Astrocyte of the cerebellum (primary cell): Measurements from ENCODE around the gene CPOX.
A peak's percentile ranks its signal among the peaks of the same experiment; 100 is the strongest.

Source experiments
- DNase-seq: peaks from one replicate; pipeline ENCODE4 v3.0.0-alpha.2; 2011; ENCODE audit warnings: low read depth
- H3K4me3 ChIP-seq: 2 replicates; pipeline ENCODE4 v1.5.1; 2011; ENCODE audit warnings: mild to moderate bottlenecking, low read depth, low read length, moderate library complexity
- in situ Hi-C: cut with HindIII; loops from 2 replicates; pipeline ENCODE4 v1.10.0; 2017; ENCODE audit warnings: low sequenced_read_pairs
- TF ChIP-seq, protein P1 (sequence below): IDR thresholded peaks from 2 replicates; pipeline ENCODE4 v1.5.1; 2012; ENCODE audit warnings: low read length, low read depth, moderate library complexity, mild to moderate bottlenecking; ENCODE audit errors: missing control alignments

CPOX gene

DNA sequence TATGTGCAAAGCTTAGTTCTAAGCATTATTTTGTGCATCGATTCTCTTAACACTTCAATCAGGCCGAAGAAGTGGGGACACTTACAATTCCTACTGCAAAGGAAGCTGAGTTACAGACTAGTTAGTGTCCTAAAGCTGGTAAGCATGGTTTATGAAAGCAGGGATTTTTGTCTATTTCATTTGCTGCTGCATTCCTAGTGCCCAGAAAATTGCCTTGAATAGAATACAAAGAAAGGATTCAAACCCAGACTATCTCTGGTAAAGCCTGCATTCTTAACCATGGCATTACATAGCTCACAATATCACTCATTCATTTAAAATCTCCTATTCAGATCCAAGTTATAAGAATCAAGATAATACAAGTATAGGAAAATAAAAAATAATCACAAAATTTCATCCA, 24.4 kb upstream of the CPOX start:
- no peak overlapping the region for H3K4me3 ChIP-seq
- TF ChIP-seq, protein P1, sequence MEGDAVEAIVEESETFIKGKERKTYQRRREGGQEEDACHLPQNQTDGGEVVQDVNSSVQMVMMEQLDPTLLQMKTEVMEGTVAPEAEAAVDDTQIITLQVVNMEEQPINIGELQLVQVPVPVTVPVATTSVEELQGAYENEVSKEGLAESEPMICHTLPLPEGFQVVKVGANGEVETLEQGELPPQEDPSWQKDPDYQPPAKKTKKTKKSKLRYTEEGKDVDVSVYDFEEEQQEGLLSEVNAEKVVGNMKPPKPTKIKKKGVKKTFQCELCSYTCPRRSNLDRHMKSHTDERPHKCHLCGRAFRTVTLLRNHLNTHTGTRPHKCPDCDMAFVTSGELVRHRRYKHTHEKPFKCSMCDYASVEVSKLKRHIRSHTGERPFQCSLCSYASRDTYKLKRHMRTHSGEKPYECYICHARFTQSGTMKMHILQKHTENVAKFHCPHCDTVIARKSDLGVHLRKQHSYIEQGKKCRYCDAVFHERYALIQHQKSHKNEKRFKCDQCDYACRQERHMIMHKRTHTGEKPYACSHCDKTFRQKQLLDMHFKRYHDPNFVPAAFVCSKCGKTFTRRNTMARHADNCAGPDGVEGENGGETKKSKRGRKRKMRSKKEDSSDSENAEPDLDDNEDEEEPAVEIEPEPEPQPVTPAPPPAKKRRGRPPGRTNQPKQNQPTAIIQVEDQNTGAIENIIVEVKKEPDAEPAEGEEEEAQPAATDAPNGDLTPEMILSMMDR: no peak
- in situ Hi-C loops: loop anchor here (25.0 kb wide), 2 partner anchors 169 to 394 kb away; no protein-coding TSS in a partner anchor
- DNase-seq: no peak

DNA sequence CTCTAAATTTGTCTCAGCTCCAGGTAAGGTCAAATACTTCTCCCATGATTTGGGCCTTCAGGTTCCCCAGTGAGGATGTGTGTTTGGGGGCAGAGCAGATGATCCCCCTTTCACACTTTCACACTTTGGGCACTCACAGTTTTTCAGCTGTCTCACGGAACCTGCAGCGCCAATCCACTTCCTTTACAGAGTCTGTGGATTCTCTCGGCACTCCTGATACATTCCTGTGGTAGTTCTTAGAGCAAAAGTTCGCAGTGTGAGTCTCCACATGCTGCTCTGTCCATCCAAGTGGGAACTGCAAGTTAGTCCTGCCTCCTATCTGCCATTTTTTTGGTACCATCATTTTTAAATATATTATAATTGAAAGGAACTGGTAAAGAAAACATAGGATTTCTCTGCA, 20.2 kb upstream of the CPOX start:
- DNase-seq: peak; percentile 13
- in situ Hi-C loops: loop anchor here (25.0 kb wide), 2 partner anchors 174 to 399 kb away; no protein-coding TSS in a partner anchor
- TF ChIP-seq, protein P1: no peak
- no peak overlapping the region for H3K4me3 ChIP-seq

DNA sequence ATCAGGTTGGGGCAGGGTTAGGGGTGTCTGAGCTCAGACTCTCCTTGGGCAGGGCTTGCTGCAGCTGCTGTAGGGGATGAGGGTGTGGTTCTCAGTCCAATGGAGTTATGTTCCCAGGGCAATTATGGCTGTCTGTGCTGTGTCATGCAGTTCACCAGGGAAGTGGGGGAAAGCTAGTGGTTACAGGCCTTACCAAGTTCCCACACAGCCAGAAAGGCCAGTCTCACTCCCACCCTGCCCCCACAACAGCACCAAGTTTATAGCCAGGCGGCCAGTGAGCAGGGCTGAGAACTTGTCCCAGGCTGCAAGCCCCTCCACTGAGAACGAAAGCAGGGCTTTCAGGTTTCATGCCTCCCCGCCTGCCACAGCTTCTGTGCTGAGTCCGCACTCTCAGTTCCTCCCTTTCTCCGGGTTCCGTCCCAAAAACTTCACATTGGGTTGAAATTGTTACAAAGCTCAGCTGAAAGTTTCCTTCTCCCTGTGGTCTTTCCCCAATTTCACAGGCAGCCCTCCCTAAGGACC, 19.6 kb upstream of the CPOX start:
- in situ Hi-C loops: loop anchor here (25.0 kb wide), 2 partner anchors 174 to 399 kb away; no protein-coding TSS in a partner anchor
- TF ChIP-seq, protein P1: no peak
- H3K4me3 ChIP-seq: no peak overlapping the region
- DNase-seq: no peak

DNA sequence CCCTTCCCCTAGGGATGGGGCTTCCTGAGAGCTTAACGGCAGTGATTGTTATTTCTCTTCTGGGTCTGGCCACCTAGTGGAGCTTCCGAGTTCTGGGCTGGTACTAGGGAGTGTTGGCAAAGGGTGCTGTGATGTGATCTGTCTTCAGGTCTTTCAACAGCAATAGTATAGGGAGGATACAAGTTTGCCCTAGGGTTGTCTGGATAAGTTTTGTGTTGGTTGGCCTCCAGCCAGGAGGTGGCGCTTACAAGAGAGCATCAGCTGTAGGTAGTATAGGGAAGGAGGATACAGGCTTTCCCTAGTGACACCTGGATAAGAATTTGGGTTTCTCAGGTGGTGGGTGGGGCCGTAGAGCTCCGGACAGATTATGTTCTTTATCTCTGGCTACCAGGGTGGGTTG, 19.2 kb upstream of the CPOX start:
- in situ Hi-C loops: loop anchor here (25.0 kb wide), 2 partner anchors 175 to 400 kb away; no protein-coding TSS in a partner anchor
- no peak overlapping the region for H3K4me3 ChIP-seq
- TF ChIP-seq, protein P1: peak; percentile 7
- DNase-seq: no peak

DNA sequence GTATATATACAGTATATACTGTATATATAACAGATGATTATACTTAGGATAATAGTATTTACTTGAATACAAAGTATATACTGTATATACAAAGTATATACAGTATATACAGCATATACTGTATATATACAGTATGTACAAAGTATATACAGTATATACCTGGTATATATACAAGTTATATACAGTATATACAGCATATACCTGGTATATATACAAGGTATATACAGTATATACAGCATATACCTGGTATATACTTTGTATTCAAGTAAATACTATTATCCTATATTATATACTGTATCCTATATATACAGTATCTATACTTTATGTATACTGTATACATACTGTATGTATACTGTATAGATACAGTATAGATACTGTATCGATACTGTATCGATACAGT, 14.6 kb upstream of the CPOX start:
- no peak overlapping the region for H3K4me3 ChIP-seq
- no peak for DNase-seq
- in situ Hi-C loops: loop anchor here (25.0 kb wide), 2 partner anchors 179 to 404 kb away; no protein-coding TSS in a partner anchor
- TF ChIP-seq, protein P1: no peak

DNA sequence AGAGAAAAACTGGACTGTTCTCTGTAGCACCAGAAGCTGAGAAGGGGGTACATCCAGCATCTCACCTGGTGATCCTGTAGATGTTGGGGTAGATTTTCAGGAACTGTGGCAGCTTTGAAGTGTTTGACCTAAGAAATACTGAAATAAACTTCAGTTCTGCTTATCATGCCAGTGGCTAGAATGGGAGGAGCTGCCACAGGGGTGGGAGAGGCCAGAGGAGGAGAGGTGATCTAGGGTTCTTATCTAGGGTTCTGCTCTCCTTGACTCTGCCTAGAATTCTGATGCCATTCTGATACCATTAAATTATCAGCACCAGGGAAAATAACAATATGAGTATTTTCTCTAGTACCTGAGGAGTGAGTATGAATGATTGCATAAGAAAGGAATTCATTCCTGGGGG, 10.2 kb upstream of the CPOX start:
- TF ChIP-seq, protein P1: no peak
- no peak overlapping the region for H3K4me3 ChIP-seq
- no peak for DNase-seq
- in situ Hi-C loops: loop anchor here (25.0 kb wide), 2 partner anchors 184 to 409 kb away; no protein-coding TSS in a partner anchor
